ENCODE measurements around the gene MT1F. TPM values are rescaled to one million over a fixed set of nuclear protein-coding genes. Genes with fewer than 3 reads are reported as not detected.

MT1F gene
- total RNA-seq, 2 donors from 2014 or later = 3.4 TPM; not detected in 1

- H3K4me3 Mint-ChIP-seq = no peak overlapping the region
- no peak for DNase-seq
- no peaks in the 10 kb centered on the region for H3K36me3 Mint-ChIP-seq (ENCODE audit: low read depth)
- H3K9me3 Mint-ChIP-seq = no peaks in the 10 kb centered on the region
- Histone ChIP-seq H3K9me3 (ENCODE audit: control insufficient read depth, low read length) (no peaks in the 10 kb centered on the region), H3K4me3 (ENCODE audit: low read length) (no peak overlapping the region), H3K36me3 (ENCODE audit: control insufficient read depth, insufficient read depth, low read length) (no peaks in the 10 kb centered on the region), H3K9ac (ENCODE audit: extremely low read depth, low read length, poor library complexity, severe bottlenecking) (no peak overlapping the region), H3K27me3 (ENCODE audit: control insufficient read depth, insufficient read depth, low read length, poor library complexity, severe bottlenecking) (peaks cover 96% of the 10 kb centered on the region), H3K27ac (ENCODE audit: low read depth, low read length) (no peak overlapping the region), H3K4me1 (ENCODE audit: control insufficient read depth, insufficient read depth, low read length) (no peaks in the 10 kb centered on the region)
- no peak for TF ChIP-seq CTCF (conservative IDR thresholded peaks at IDR 0.05)
- 88 to 93% methylated on average over 3 of the region's 3 CpGs for WGBS, 2 experiments (ENCODE audit: insufficient coverage in 1 of 2, insufficient read length in 1 of 2)
- peaks cover 17% of the 10 kb centered on the region for H3K4me1 Mint-ChIP-seq
- H3K27me3 Mint-ChIP-seq (ENCODE audit: insufficient read depth) = peaks cover 94% of the 10 kb centered on the region
- H3K27ac Mint-ChIP-seq = no peak overlapping the region
Measured at GRCh38 chr16:56630134-56630533, 27.6 kb upstream of the MT1F start.

- H3K9ac ChIP-seq (ENCODE audit: extremely low read depth, low read length, poor library complexity, severe bottlenecking) = no peak overlapping the region
- no peak for TF ChIP-seq CTCF (conservative IDR thresholded peaks at IDR 0.05)
- H3K9me3 ChIP-seq (ENCODE audit: control insufficient read depth, low read length) = no peaks in the 10 kb centered on the region
- no peak overlapping the region for H3K4me3 Mint-ChIP-seq
- peaks cover 17% of the 10 kb centered on the region for H3K4me1 Mint-ChIP-seq
- H3K4me3 ChIP-seq (ENCODE audit: low read length) = no peak overlapping the region
- H3K27me3 ChIP-seq (ENCODE audit: control insufficient read depth, insufficient read depth, low read length, poor library complexity, severe bottlenecking) = peaks cover 96% of the 10 kb centered on the region
- whole genome bisulfite sequencing, 2 experiments (ENCODE audit: insufficient coverage in 1 of 2, insufficient read length in 1 of 2) = 63 to 72% methylated on average over 10 of the region's 10 CpGs
- H3K36me3 ChIP-seq (ENCODE audit: control insufficient read depth, insufficient read depth, low read length) = no peaks in the 10 kb centered on the region
- no peaks in the 10 kb centered on the region for H3K4me1 ChIP-seq (ENCODE audit: control insufficient read depth, insufficient read depth, low read length)
- no peak overlapping the region for H3K27ac Mint-ChIP-seq
- no peak for DNase-seq
- H3K27me3 Mint-ChIP-seq (ENCODE audit: insufficient read depth) = peaks cover 95% of the 10 kb centered on the region
- H3K9me3 Mint-ChIP-seq = no peaks in the 10 kb centered on the region
- no peak overlapping the region for H3K27ac ChIP-seq (ENCODE audit: low read depth, low read length)
- no peaks in the 10 kb centered on the region for H3K36me3 Mint-ChIP-seq (ENCODE audit: low read depth)
Measured at GRCh38 chr16:56631197-56631596, 26.6 kb upstream of the MT1F start.

- no peak for DNase-seq
- no peak overlapping the region for H3K27ac Mint-ChIP-seq
- H3K36me3 Mint-ChIP-seq (ENCODE audit: low read depth) = no peaks in the 10 kb centered on the region
- H3K27me3 ChIP-seq (ENCODE audit: control insufficient read depth, insufficient read depth, low read length, poor library complexity, severe bottlenecking) = peaks cover 96% of the 10 kb centered on the region
- peak overlapping the region; percentile 50 for H3K4me3 Mint-ChIP-seq
- H3K9ac ChIP-seq (ENCODE audit: extremely low read depth, low read length, poor library complexity, severe bottlenecking) = no peak overlapping the region
- H3K4me1 ChIP-seq (ENCODE audit: control insufficient read depth, insufficient read depth, low read length) = no peaks in the 10 kb centered on the region
- H3K4me3 ChIP-seq (ENCODE audit: low read length) = peak overlapping the region; percentile 67
- peaks cover 95% of the 10 kb centered on the region for H3K27me3 Mint-ChIP-seq (ENCODE audit: insufficient read depth)
- WGBS, 2 experiments (ENCODE audit: insufficient coverage in 1 of 2, insufficient read length in 1 of 2) = 20 to 22% methylated on average over 10 to 14 of the region's 14 CpGs
- peaks cover 17% of the 10 kb centered on the region for H3K4me1 Mint-ChIP-seq
- TF ChIP-seq CTCF (conservative IDR thresholded peaks at IDR 0.05) = no peak
- no peaks in the 10 kb centered on the region for H3K36me3 ChIP-seq (ENCODE audit: control insufficient read depth, insufficient read depth, low read length)
- no peak overlapping the region for H3K27ac ChIP-seq (ENCODE audit: low read depth, low read length)
- H3K9me3 ChIP-seq (ENCODE audit: control insufficient read depth, low read length) = no peaks in the 10 kb centered on the region
- H3K9me3 Mint-ChIP-seq = no peaks in the 10 kb centered on the region
Measured at GRCh38 chr16:56631832-56632155, 26.0 kb upstream of the MT1F start.

Measured in endodermal cell (in vitro differentiated cells).